A673 (cell line): ENCODE measurements around the gene TMEM89.

ENCODE experiments used
- EZH2 ChIP-seq: fragments of 200-600 bp; sonication (generic); IDR thresholded peaks from 2 replicates; pipeline ENCODE4 v1.6.1; 2017; ENCODE audit warnings: borderline replicate concordance, low read depth, mild to moderate bottlenecking, mixed read lengths, antibody characterized with exemption, low read length; ENCODE audit not compliant: poor library complexity, severe bottlenecking
- TF ChIP-seq, protein P1 (sequence below): fragments of 300-800, 200-600 bp; sonication (generic); conservative IDR thresholded peaks from 2 replicates; pipeline ENCODE4 v1.5.1; 2017; ENCODE audit warnings: low read depth, mild to moderate bottlenecking, antibody characterized with exemption, low read length, moderate library complexity, mixed read lengths

GRCh38 chr3:48662145-48662752 lies 40.7 kb upstream of the TMEM89 start:
- TF ChIP-seq, protein P1, sequence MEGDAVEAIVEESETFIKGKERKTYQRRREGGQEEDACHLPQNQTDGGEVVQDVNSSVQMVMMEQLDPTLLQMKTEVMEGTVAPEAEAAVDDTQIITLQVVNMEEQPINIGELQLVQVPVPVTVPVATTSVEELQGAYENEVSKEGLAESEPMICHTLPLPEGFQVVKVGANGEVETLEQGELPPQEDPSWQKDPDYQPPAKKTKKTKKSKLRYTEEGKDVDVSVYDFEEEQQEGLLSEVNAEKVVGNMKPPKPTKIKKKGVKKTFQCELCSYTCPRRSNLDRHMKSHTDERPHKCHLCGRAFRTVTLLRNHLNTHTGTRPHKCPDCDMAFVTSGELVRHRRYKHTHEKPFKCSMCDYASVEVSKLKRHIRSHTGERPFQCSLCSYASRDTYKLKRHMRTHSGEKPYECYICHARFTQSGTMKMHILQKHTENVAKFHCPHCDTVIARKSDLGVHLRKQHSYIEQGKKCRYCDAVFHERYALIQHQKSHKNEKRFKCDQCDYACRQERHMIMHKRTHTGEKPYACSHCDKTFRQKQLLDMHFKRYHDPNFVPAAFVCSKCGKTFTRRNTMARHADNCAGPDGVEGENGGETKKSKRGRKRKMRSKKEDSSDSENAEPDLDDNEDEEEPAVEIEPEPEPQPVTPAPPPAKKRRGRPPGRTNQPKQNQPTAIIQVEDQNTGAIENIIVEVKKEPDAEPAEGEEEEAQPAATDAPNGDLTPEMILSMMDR, result no peak
- TF ChIP-seq EZH2, result no peak
